Renal cortical epithelial cell (primary cell): ENCODE data around the gene BCORL1. TPM values are rescaled to one million over a fixed set of nuclear protein-coding genes. Genes with fewer than 3 reads are reported as not detected.

ENCODE experiments used
- DNase-seq: peaks from one replicate; pipeline ENCODE4 v3.0.0-alpha.2; 2011; ENCODE audit warnings: low read depth
- total RNA-seq: library from RNA; depleted of rRNA; stranded (reverse); fragments of >200 nt; gene quantifications from 2 replicates; pipeline ENCODE4 v1.2.3, GENCODE V29; 2014

Gene BCORL1, protein sequence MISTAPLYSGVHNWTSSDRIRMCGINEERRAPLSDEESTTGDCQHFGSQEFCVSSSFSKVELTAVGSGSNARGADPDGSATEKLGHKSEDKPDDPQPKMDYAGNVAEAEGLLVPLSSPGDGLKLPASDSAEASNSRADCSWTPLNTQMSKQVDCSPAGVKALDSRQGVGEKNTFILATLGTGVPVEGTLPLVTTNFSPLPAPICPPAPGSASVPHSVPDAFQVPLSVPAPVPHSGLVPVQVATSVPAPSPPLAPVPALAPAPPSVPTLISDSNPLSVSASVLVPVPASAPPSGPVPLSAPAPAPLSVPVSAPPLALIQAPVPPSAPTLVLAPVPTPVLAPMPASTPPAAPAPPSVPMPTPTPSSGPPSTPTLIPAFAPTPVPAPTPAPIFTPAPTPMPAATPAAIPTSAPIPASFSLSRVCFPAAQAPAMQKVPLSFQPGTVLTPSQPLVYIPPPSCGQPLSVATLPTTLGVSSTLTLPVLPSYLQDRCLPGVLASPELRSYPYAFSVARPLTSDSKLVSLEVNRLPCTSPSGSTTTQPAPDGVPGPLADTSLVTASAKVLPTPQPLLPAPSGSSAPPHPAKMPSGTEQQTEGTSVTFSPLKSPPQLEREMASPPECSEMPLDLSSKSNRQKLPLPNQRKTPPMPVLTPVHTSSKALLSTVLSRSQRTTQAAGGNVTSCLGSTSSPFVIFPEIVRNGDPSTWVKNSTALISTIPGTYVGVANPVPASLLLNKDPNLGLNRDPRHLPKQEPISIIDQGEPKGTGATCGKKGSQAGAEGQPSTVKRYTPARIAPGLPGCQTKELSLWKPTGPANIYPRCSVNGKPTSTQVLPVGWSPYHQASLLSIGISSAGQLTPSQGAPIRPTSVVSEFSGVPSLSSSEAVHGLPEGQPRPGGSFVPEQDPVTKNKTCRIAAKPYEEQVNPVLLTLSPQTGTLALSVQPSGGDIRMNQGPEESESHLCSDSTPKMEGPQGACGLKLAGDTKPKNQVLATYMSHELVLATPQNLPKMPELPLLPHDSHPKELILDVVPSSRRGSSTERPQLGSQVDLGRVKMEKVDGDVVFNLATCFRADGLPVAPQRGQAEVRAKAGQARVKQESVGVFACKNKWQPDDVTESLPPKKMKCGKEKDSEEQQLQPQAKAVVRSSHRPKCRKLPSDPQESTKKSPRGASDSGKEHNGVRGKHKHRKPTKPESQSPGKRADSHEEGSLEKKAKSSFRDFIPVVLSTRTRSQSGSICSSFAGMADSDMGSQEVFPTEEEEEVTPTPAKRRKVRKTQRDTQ (N-terminal part only)
- 0.69 and 9.4 TPM in 2 replicates for total RNA-seq

DNA sequence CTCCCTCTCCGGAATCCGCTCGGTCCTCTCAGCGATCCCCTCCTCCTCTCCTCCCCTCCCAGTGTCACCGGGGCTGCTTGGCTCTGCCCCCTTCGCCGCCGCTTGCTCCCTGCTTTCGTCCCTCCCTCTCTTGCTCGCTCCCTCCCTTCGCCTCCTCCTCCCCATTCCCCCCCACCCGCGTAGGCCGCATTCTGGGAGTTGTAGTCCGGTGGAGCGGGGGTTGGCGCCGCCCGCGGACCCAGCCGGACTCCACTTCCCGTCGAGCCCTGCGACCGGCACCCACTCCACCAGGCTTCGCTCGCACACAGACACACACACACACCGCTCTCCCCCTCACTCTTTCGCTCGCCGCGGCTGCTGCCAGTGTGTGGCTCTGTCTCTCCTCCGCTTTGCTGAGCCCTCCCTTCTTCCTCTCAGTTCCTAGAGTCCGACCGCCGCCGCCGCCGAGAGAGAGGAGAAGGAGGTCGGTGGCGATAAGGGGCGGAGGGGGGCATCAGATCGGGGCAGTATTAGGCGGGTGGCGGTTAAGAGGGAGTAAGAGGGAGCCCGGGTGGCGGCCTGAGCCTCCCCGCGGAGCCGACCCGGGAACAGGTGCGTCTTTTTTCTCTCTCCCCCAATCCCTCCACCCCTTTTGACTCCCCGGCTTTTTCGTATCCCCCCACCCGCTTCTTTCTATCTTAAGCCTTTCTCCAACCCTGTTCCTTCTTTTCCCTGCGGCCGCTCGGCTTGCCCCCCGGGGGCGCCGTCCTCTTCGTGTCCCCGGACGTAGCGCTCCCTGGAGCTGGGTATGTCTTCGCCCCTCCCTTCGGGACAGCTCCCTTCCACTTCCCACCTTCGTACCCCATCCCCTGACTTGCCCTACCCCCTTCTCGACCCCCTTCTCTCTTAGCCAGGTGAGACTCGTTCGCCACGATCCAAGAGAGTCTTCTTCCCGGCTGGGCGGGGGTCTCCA lies at the start of gene BCORL1:
Gene BCORL1 (plus strand): TSS at position 336 of the 952 bp plus-strand sequence. CDS start 22,597 bp downstream, outside the sequence.
- DNase-seq = peak; percentile 81

DNA sequence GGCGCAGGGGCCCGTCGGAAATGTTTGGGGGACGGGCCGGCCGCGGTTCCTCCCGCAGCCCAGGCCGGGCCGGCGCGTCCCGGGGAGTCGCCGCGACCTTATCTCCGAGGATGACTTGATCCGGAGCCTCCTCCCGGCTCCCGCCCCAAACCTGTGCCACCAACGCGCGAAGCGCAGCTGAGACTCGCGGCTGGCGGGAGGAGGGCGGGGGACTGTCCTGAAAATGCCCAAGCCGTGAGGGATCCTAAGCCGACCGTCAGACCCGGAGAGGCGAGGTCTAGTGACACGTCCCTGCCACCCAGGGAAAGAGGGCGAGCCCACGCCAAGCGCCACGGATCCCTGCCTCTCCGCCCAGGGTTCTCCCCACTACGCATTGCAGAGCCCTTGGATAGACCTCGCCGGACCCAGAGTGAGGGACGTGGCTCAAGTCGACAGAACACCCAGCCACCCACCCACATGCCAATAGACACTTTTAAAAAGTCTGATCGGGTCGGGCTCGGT lies 49.6 kb upstream of the BCORL1 start:
- no peak for DNase-seq

DNA sequence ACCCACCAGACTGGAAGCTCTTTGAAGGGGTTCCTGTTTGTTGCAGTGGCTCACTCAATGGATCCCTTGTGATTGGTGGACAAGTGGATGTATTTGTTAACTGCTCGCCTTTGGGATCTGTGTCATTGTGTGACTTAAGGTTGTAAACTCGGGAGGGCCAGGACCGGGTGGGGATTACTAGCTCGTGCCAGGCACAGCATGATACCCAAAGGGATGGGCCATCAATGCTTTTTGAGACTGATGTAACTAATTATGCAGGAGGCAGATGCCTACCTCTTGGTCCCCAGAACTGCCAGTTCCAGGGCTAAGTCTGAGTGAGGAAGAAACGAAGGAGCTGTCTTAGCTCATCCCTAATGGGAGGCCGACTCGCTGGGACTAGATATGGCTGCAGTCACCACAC lies 48.7 kb upstream of the BCORL1 start:
- no peak for DNase-seq

DNA sequence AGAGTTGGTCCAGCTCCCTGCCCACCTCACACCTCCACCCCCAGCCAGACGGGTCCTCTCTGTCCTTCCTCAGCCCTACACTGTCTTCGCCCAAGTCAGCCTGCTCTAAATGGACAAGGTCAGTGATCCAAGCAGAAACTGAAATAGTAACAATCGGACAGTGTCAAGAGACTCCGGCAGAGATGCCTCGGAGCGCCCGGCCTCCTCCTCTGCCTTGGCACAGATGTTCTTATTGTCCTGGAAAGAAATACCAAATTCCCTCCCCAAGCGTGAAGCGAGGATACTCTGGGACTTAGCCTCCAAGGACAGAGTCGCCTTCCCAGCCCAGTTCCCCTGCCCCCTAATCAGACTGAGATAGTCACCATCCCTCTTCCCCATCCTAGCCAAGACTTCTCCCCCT lies 48.0 kb upstream of the BCORL1 start:
- no peak for DNase-seq

DNA sequence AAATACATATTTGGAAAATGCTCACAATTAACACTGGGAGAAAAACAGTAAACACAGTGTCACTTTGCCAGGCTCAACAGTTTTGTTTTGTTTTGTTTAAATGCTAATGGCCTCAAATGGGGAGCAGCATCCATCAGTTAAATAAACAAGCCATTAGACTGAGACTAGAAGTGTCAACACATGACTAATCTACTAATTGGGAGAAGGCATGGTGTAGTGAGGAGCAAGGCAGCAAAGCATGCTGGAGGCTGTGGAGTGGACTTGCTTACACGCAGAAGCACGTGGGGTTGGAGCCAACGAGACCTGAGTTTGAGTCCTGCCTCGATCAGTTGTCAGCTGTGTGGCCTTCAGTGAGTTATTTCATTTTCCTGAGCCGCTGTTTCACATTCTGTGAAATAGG lies 47.5 kb upstream of the BCORL1 start:
- DNase-seq = no peak

DNA sequence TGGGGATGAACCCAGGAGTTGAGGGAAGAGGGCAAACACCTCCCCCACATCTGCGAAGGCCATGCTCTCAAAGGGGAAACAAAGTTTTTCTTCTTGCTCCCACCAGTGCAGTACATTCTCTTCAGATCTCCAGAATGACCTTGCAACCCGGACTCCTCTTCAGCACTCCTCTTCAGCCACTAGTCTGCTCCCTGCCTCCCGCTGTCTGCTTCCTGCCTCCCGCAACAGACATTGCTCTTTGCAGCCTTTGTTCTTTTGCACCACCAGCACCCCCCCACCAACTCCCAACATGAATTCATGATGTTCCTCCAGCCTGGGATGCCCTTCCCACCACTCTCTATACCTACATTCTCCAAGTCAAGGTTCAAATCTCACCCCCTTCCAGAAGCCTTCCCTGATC lies 44.4 kb upstream of the BCORL1 start:
- DNase-seq = no peak

DNA sequence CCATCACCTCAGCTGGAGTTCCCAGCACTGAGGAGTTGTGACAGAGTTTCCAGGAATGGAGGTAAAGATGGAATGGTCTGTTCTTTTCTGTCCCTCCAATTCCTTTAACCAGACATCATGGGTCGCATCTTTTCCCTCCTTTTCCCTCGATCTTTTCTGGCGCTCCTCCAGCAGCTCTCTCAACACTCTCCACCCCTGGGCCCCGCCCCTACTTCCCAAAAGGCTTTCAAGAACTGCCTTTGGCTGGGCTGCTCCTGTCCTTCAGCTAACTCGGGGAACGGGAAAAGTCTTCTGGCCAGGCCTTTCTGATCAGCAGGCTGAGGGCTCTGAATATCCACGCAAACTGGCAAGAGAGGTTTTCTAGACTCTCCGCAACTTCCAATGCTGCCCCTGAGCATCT lies 42.4 kb upstream of the BCORL1 start:
- no peak for DNase-seq

DNA sequence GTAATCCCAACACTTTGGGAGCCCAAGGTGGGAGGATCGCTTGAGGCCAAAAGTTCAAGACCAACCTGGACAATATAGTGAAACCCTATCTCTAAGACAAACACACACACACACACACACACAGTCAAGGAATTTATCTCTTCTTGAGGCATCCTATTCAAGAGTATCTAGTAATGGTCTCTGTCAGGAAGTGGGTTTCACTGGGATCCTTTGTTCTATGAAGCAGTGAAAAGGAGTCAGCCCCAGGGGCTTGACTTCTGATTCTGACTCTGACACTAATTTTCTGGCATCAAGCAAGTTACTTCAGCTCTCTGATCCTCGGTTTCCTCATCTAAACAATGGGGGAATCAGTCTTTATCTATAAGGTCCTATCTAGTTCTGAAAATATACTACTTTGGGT lies 41.7 kb upstream of the BCORL1 start:
- no peak for DNase-seq

DNA sequence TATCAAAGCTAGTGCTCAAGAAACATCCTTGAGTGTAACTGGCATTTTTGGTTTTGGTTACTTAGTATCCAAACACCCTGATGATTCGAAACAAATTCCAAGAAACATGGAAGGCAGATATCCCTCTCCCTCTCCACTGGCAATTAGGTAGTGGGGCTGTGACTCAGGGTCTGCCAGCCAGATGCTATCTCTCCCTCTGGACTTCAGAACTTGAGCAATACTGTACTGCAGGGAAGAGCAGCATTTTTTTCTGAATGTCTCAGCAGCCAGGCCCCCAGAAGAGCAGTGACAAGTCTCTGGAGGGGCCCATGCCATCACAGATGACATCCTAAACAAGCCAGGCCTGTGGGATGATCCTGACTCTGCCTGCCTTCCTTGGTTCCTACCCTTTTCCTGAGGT lies 37.3 kb upstream of the BCORL1 start:
- DNase-seq = no peak

DNA sequence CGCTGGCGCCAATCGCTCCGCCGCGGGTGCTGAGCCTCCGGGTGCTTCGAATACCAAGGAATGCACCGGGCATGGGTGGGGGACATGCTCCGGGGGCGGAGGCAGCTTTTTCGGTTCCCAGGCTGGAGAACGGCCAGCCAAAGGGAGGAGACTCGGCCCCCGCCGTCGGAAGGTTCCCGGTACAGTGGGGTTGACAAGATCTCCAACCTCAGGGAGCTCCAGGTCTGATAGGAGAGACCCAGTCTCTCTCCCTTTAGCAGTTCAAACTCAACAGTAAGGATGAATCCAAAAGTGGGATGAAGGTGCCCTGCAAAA lies 29.1 kb upstream of the BCORL1 start:
- no peak for DNase-seq

DNA sequence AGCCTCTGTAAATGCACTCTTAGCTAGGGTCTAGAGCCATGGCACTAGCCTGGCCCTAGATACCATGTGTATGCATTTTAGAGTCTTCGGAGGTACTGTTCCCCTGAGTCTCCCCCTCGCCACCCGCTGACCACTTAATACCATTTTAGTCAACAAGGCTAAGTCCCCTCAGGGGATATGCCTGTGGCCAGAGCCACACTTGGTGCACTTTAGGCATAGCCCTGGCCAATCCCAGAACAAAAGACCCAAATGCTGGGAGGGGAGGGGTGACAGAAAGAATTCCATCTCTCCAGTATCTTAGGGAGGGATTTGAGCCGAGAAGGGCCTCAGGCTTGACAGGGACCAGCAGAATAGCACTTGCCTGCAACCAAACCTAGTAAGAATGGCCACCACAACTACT lies 28.6 kb upstream of the BCORL1 start:
- DNase-seq = no peak

DNA sequence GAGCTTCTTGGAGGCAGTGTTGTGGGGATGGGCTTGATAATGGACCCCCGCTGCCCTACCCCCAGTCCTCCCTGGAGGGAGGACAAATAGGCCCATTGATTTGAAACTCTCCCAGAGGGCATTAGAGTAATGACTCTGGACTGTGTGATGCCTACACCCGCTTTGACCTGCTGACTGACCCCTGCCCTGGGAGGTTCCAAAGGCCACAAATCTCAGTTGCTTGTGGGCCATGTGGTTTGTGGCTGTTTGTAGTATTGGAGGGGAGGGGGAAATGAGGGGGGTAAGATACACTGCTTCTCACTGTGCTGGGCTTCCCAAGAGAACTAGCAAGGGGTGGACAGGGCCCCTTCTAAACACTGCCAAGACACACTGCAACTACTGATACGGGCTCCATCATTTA lies 27.6 kb upstream of the BCORL1 start:
- no peak for DNase-seq

DNA sequence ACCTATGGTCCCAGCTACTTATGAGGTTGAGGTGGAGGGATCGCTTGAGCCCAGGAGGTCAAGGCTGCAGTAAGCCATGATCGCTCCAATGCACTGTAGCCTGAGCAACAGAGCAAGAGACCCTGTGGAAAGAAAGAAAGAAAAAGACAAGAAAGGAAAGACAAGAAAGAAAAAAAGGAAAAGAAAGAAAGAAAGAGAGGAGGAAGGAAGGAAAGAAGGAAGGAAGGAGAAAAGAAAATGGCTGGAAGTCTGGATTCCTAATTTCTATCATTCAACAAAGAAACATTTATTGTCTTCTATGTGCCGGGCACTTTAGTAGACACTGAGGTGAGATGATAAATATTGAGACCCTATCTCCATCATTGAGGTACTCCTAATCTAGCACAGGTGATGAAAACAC lies 26.8 kb upstream of the BCORL1 start:
- DNase-seq = no peak

DNA sequence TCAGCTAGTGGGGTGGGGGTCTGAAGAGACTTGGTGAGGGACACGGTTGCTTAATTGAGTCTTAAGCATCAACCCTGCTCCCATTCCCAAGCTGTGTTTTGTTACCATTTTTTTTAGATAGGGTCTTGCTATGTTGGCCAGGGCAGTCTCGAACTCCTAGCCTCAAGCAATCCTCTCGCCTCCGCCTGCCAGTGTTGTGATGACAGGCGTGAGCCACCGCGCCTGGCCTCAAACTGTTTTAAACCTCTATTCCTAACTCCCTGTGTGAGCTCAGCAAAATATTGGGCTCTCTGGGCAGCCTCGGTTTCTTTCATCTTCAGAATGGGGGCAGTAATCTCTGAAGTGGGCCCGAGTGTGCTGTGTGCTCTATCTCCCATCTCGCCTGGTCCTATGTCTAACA lies 26.3 kb upstream of the BCORL1 start:
- DNase-seq = no peak

DNA sequence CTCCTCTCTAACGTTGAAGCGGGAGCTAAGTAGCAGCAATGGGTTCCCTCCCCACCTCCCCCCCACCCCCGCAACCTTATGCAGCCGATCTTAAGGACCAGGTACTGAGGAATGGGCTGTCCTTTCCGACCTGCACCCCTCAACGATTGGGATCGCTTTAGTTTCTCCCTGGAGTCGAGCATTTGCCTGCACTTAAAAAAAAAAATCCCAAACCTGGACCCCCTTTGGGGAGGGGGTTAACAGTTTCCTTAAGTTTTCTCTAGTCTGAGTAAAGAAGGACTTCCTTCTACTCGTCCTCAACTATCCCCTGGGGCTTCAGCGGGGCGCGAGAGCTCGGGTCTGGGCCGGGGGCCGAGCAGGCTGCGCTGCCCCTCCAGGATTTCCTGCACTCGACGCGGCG lies 25.7 kb upstream of the BCORL1 start:
- DNase-seq = no peak

DNA sequence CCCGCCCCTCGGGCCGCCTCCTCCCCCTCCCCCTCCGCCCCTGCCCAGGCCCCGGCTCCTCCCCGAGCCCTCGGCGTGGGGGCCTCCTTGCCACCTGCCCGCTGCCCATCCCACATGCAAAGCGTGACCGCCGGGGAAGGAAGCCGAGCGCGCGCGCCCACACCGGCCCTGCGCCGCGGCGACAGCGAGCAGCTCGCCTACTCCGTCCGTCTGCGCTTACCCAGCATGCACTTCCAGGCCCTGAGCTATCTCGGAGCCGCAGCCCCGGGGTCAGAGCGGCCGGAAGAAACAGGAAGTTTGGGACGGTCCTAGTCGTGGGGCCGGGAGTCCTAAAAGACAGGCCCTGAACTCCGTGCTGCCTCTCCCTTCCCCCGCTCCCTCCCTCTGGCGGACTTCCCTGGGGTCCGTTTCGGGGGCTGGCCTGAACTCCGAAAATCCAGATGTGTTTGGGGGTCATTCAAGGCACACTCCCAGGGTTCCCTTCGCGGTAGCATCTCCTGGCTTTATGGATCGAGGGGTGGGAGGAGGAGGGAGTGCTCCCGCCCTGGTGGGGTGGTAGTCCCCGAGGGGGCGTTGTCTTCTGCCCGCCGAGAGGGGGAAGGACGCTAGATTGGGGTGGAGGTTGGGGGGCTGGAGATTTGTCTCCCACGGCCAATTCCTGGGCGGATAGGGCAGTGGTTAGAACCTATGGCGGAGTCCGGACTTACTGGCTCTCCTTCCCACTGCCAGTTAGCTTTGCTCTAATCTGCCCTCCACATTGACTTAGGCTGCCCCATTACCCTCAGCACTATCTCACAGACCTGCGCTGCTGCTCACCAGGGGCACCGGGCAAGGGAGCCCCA lies 25.0 kb upstream of the BCORL1 start:
- no peak for DNase-seq

DNA sequence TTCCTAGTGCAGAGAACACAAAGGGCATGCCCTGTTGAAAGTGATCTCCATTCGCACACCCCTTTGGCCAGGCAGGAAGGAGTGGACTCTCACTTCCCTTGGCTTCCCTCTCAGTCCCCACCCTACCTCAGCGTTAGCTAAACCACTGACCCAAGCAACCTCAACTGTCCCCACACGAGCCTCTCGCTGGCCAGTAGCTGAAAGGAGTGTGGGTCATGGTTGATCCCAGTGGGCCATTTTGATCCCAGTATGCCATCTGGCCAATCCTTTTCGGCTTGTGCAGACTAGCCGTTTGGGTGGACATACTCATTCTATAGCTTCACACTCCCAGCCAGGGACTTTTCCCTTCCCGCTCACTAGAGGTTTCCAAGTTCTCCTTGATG lies 24.4 kb upstream of the BCORL1 start:
- no peak for DNase-seq

DNA sequence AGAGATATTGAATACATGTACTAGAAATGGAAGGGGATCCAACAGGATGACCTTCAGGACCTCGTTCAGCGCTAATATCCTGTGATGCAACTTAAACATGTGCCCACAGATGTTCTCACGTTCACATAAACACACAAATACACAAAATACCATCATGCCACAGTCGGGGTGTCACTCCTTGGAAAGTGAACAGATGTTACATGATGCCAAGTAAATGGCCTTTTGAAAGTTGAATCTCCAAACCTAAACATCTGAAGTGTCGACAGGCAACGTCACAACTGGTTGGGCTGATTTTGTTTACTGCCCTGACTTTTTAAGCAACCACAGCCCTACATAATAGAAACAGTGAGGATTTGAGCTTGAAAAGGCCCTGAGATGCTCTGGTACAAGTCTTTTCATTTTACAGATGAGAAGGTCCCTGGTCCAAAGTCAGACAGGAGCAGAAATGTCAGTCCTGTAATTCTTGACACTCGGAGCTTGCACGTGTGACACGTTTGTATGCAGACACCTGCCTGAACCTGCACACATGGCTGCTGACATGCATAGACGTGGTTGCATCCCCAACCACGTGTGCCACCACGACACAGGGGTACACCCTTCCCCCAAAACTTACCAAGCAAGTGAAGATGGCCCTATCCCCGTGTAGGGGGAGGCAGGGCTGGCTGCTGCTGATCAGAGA lies 23.5 kb upstream of the BCORL1 start:
- no peak for DNase-seq

DNA sequence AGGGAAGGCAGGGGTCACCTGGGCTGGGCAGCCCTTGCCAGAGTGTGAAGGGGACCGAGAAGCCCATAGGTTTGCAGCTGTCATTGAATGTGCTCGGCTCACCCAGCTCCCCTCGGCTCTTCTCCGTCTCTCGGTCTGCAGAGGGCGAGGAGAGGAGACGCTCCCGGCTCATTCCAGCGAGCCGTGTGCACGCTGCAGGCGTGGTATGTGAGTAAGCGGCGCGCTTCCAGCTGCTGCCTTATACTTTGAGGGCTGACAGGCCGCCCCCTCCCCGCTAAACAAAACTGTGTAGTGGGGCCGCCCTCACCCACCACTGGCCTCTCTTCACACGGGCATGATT lies 23.0 kb upstream of the BCORL1 start:
- no peak for DNase-seq
